AG09309 (cell line): ENCODE data around the gene TNNI3K.

ENCODE experiments used
- DNase-seq: peaks from one replicate; pipeline ENCODE4 v3.0.0-alpha.2; 2010; ENCODE audit warnings: low read depth
- H3K4me3 ChIP-seq: 2 replicates; pipeline ENCODE4 v1.5.1; 2011; ENCODE audit warnings: mild to moderate bottlenecking, low read depth, low read length, moderate library complexity; ENCODE audit not compliant: control insufficient read depth
- TF ChIP-seq, protein P1 (sequence below): IDR thresholded peaks from 2 replicates; pipeline ENCODE4 v1.5.1; 2011; ENCODE audit warnings: mild to moderate bottlenecking, low read depth, low read length, inconsistent platforms; ENCODE audit not compliant: insufficient read depth, control insufficient read depth; ENCODE audit errors: missing control alignments

The TNNI3K gene

DNA sequence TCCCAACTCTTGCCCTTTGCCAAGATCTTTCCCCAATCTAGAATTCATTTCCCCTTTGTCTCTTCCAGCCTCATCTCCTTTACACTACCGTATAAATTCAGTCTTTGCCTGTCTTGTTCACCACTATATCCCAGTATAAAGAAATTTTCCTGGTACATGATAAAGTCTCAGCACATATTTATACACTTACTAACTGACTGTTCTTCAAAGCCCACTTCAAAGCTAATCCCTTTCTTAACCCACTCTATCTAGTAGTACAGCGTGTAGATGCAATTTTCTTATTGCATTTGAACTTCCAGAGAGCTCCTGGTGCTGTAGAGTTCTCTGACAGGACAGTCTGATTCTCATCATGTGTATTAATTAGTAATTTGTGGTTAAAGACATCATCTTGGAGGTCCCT lies 199.1 kb downstream of the TNNI3K start:
- TF ChIP-seq, protein P1, sequence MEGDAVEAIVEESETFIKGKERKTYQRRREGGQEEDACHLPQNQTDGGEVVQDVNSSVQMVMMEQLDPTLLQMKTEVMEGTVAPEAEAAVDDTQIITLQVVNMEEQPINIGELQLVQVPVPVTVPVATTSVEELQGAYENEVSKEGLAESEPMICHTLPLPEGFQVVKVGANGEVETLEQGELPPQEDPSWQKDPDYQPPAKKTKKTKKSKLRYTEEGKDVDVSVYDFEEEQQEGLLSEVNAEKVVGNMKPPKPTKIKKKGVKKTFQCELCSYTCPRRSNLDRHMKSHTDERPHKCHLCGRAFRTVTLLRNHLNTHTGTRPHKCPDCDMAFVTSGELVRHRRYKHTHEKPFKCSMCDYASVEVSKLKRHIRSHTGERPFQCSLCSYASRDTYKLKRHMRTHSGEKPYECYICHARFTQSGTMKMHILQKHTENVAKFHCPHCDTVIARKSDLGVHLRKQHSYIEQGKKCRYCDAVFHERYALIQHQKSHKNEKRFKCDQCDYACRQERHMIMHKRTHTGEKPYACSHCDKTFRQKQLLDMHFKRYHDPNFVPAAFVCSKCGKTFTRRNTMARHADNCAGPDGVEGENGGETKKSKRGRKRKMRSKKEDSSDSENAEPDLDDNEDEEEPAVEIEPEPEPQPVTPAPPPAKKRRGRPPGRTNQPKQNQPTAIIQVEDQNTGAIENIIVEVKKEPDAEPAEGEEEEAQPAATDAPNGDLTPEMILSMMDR, result no peak

DNA sequence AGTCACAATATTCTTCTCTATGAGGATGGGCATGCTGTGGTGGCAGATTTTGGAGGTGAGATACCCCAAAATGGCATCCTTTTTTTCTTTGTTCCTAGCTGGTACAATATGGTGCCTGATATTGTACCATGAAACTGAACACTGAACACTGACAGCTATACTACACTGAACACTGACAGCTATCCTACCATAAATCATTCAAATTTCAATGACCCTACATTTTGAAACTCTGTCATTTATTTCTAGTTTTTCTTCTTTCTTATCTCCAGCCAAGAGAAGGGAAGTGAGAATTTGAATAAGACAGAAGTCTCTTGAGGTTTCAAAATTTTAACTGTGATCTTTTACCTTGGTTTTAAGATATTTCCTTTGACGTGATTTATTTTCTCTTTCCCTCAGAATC lies 200.9 kb downstream of the TNNI3K start:
- no peak overlapping the region for H3K4me3 ChIP-seq
- TF ChIP-seq, protein P1, result no peak
- no peak for DNase-seq

More for the DNA sequence above, 199.1 kb downstream of the TNNI3K start:
- H3K4me3 ChIP-seq, result no peak overlapping the region
- DNase-seq, result no peak

DNA sequence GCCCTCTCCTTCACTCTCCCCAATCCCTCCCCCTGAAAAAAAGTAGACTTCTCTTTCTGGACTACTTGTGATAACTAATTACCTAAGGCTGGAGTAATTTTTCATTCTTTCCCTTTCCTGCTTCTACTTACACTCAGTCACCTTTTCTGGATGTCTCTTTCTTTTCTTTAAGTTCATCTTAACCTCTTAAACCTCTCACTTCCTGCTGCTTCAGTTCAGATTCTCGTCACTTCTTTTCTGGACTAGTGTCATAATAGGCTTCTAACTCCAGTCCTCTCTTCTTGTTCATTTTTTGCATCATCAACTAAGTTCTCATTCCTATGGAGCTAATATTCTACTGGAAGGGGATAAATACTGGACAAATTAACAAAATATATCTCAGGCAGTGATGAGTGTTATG lies 201.8 kb downstream of the TNNI3K start:
- DNase-seq, result no peak
- TF ChIP-seq, protein P1, result no peak
- no peak overlapping the region for H3K4me3 ChIP-seq

DNA sequence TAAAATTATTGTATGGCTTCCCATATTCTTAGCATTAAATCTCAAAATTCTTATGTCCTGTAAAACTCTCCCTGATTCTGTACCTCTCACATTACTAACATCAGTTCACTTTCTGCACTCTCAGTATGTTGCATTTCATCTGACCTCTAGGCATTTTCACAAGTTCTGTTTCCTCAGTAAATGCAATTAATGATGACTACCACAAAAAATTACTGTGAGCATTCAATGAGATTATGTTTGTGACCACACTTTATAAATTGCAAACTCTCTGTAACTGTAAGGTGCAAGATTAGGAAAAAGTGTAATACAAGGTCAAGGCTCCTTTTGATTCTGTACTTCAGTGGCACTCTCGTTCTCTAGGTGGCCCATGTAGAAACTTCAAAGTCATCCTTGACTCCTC lies 216.8 kb downstream of the TNNI3K start:
- DNase-seq, result no peak
- TF ChIP-seq, protein P1, result no peak
- no peak overlapping the region for H3K4me3 ChIP-seq

DNA sequence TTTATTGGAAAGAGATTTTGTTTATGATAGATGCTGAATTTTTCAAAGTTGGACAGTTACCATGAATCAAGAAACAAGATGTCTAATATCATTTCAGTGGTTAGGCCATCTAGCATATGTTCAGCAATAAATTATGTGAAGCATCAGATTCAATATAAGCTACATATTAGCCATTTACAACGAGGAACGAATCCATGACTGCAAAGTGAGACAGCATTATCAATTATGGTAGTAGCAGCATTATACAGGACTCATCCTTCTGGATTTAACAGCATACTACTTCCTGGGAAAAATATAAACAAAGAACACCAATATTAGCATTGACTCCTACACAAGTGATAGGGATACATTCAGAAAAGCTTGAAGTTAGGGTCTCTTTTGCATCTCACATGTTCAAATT lies 218.1 kb downstream of the TNNI3K start:
- DNase-seq, result no peak
- TF ChIP-seq, protein P1, result no peak
- H3K4me3 ChIP-seq, result no peak overlapping the region

DNA sequence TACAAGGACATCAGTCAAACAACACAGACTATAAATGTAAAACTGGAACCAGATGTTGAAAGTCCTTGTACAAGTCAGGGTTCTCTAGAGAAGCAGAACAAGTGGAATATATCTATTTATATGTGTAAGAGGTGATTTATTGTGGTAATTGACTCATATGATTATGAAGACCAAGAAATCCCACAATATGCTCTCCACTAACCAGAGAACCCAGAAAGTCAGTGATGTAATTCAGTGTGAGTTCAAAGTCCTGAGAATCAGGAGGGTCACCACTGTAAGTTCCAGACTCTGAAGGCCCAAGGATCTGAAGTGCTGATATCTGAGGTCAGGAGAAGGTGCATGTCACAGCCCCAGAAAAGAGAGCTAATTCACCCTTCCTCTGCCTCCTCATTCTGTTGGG lies 220.2 kb downstream of the TNNI3K start:
- H3K4me3 ChIP-seq, result no peak overlapping the region
- no peak for DNase-seq
- TF ChIP-seq, protein P1, result no peak

DNA sequence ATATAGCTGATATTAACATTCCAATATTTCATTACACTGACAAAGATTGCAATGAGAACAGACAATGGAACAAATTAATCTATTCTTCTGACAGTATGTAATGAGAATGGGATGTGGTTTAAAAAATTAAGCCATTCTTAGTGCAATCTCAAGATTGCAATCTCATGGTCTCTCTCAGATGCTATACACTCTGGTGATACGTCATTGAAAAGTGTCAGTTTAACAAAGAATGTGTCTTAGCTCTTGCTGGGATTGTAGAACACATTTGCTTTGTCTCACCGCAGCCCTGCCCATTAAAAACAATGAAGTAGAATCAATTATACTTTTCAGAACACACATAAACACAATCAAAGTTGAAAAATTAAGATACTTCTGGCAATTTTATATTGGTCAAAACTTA lies 222.1 kb downstream of the TNNI3K start:
- TF ChIP-seq, protein P1, result no peak
- H3K4me3 ChIP-seq, result no peak overlapping the region
- no peak for DNase-seq
